HFFc6 (cell line): ENCODE measurements around the gene SWI5. TPM values are rescaled to one million over a fixed set of nuclear protein-coding genes. Genes with fewer than 3 reads are reported as not detected.

ENCODE experiments used
- DNase-seq: peaks from one replicate; pipeline ENCODE4 v3.0.0-alpha.2; 2018
- H3K27ac Mint-ChIP-seq: 2 replicates; pipeline ENCODE4 v1.8.0; 2020; ENCODE audit warnings: mild to moderate bottlenecking, mixed read lengths
- H3K27me3 Mint-ChIP-seq: 2 replicates; pipeline ENCODE4 v1.8.0; 2021; ENCODE audit warnings: mild to moderate bottlenecking, moderate library complexity, mixed read lengths; ENCODE audit not compliant: insufficient read depth
- H3K36me3 Mint-ChIP-seq: 2 replicates; pipeline ENCODE4 v1.8.0; 2021; ENCODE audit warnings: low read depth, mixed read lengths
- H3K4me1 Mint-ChIP-seq: 2 replicates; pipeline ENCODE4 v1.8.0; 2020; ENCODE audit warnings: low read depth, mixed read lengths
- H3K4me3 Mint-ChIP-seq: 2 replicates; pipeline ENCODE4 v1.8.0; 2020; ENCODE audit warnings: mild to moderate bottlenecking, moderate library complexity, mixed read lengths
- H3K9me3 Mint-ChIP-seq: 2 replicates; pipeline ENCODE4 v1.8.0; 2020; ENCODE audit warnings: mild to moderate bottlenecking, mixed read lengths
- CTCF ChIP-seq: fragments of 200-600 bp; sonication (generic); IDR thresholded peaks from 2 replicates; pipeline ENCODE4 v1.5.0; 2021; ENCODE audit warnings: antibody characterized with exemption, mild to moderate bottlenecking
- total RNA-seq, 6 experiments: library from RNA; stranded (reverse); fragmentation: NEBNext Ultra II Directional; extraction: Animal tissue kit (Norgen Biotek cat#: 25700); gene quantifications; 2 replicates in 1 of 6; 3 replicates in 5 of 6; pipeline ENCODE4 v1.2.3, GENCODE V29; 2021

The SWI5 gene
- total RNA-seq, 6 experiments from 2014 or later = 40.7 to 46.7 (median 41.9) TPM

DNA sequence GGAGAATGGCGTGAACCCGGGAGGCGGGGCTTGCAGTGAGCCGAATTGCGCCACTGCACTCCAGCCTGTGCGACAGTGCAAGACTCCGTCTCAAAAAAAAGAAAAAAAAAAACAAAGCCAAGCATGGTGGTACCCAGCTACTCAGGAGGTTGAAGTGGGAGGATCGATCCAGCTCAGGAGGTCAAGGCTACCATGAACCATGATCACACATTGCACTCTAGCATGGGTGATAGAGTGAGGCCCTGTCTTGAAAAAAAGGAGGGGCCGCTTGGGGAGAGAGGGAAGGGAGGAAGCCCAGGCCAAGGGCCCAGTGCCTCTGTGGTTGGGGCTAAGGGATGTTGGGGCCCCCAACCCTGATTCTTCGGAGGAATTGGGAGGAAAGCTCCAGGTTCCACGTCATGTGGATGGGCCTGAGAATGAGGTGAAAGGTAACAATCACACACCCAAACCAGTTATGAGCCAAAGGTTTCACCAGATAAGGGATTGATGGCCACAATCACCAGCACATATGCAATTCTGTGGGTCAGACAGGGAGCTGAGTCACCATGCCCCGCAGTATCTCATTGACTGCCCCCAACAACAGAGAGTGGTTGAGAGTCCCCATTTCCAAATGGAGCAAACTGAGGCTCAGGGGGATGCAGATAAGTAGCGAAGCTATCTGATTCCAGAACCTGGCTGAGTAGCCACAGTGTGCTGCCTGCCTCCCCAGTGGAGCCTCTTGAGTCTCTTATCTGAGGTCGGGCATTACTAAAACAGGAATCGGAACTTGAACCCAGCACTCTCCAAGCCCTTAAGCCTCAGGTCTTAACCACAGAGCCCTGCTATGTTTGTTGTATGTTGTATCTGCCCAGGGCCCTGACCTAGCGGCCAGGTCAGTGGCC is 20.5 kb downstream of the SWI5 start:
- Mint-ChIP-seq H3K27me3 (peaks cover 5% of the 10 kb centered on the region; the same call in 1 of the 2 replicates), H3K9me3 (no peaks in the 10 kb centered on the region), H3K27ac (peak overlapping the region; percentile 20; the same call in 1 of the 2 replicates), H3K4me1 (peaks cover 23% of the 10 kb centered on the region), H3K4me3 (no peak overlapping the region), H3K36me3 (no peaks in the 10 kb centered on the region)
- DNase-seq = no peak
- no peak for TF ChIP-seq CTCF

- peaks cover 23% of the 10 kb centered on the region for H3K4me1 Mint-ChIP-seq
- H3K27me3 Mint-ChIP-seq = peaks cover 5% of the 10 kb centered on the region; the same call in 1 of the 2 replicates
- no peak for DNase-seq
- TF ChIP-seq CTCF = no peak
- no peaks in the 10 kb centered on the region for H3K36me3 Mint-ChIP-seq
- no peak overlapping the region for H3K4me3 Mint-ChIP-seq
- H3K27ac Mint-ChIP-seq = peak overlapping the region; percentile 20; the same call in 1 of the 2 replicates
- H3K9me3 Mint-ChIP-seq = no peaks in the 10 kb centered on the region
Measured at GRCh38 chr9:128297221-128297773, 21.2 kb downstream of the SWI5 start.

DNA sequence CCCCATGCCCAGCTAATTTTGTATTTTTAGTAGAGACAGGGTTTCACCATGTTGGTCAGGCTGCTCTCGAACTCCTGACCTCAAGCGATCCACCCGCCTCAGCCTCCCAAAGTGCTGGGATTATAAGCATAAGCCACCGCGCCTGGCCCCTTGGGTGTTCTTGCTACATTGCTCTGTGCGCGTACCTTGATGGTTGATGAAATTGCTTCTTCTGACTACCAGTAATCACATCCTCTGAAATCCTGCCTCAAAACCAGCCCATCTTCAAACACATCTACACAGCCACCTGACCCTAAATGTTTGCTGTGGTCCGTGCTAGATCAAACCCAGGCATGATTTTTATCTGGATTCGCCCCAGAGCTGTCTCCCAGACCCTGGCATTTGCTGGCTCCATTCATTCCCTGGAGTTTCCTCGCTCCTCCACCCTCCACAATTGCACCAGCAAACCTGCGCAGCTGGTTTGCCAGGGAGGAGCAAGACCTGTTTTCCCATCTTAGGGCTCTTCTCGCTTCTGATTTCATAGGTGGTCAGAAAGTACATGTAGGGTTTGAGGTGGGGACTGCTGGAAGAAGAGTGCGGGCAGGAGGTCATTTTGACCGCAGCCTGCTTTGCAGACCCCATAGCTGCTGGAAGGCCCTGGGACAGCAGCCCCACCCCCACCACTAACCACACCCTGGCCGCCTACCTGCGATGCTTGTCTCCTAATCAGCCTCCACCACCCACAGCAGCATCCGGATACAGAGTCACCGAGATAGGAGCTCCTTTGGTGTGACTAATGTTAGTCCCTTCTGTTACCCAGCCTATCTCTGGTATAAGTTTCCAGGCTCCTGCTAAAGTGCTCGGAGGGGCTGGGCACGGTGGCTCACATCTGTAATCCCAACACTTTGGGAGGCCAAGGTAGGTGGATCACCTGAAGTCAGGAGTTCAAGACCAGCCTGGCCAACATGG is 22.7 kb downstream of the SWI5 start:
- no peaks in the 10 kb centered on the region for H3K36me3 Mint-ChIP-seq
- no peak for DNase-seq
- peaks cover 28% of the 10 kb centered on the region for H3K4me1 Mint-ChIP-seq
- no peak overlapping the region for H3K27ac Mint-ChIP-seq
- H3K4me3 Mint-ChIP-seq = no peak overlapping the region
- H3K27me3 Mint-ChIP-seq = peaks cover 5% of the 10 kb centered on the region; the same call in 1 of the 2 replicates
- TF ChIP-seq CTCF = no peak
- no peaks in the 10 kb centered on the region for H3K9me3 Mint-ChIP-seq

DNA sequence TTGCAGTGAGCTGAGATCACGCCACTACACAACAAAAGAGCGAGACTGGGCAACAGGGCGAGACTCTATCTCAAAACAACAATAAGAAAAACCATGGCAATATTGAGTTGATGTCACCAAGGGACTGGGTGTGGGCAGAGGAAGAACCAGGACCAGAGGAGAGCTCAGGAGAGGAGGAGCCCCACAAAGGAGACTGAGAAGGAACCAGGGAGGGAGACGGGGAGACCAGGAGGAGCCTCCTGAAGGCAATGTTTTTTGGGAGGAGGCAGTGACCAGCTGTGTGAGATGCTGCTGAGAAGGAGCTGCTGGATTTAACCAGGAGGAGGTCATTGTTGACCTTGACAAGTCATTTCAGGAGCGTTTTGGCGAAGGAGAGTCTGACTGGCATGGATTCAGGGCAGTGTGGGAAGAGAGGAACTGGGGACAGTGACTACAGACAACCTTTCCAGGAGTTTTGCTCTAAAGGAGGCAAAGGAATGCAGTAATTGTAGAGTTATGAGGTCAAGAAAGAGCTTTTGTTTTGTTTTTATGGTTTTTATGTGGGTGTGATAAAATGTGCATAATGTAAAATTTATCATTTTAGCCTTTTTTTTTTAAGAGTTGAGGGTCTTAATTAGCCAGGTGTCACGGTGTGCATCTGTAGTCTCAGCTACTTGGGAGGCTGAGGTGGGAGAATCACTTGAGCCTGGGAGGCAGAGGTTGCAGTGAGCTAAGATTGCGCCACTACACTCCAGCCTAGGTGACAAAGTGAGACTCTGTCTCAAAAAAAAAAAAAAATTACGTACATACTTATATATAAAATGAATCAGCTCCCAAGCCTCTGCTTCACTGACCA is 28.3 kb downstream of the SWI5 start:
- peak; percentile 17 for DNase-seq
- H3K36me3 Mint-ChIP-seq = peaks cover 8% of the 10 kb centered on the region
- H3K4me1 Mint-ChIP-seq = peaks cover 55% of the 10 kb centered on the region
- peaks cover 1% of the 10 kb centered on the region for H3K27me3 Mint-ChIP-seq
- H3K9me3 Mint-ChIP-seq = no peaks in the 10 kb centered on the region
- H3K4me3 Mint-ChIP-seq = no peak overlapping the region
- H3K27ac Mint-ChIP-seq = peak overlapping the region; percentile 88
- TF ChIP-seq CTCF = no peak

GRCh38 chr9:128304971-128305288 is 28.9 kb downstream of the SWI5 start:
- Mint-ChIP-seq H3K9me3 (no peaks in the 10 kb centered on the region), H3K36me3 (peaks cover 12% of the 10 kb centered on the region), H3K4me1 (peaks cover 54% of the 10 kb centered on the region), H3K4me3 (no peak overlapping the region; the same call in 1 of the 2 replicates), H3K27ac (peak overlapping the region; percentile 88), H3K27me3 (peaks cover 1% of the 10 kb centered on the region)
- DNase-seq = no peak
- no peak for TF ChIP-seq CTCF
